Right ventricle myocardium superior (tissue), 1 donor: ENCODE results near the gene CNIH3. TPM values are rescaled to one million over a fixed set of nuclear protein-coding genes. Genes with fewer than 3 reads are reported as not detected.

Source experiments
- ATAC-seq: fragments of 200-7000 bp; cut with Tn5 transposase; one replicate; pipeline ENCODE4 v1.9.1; 2020; ENCODE audit warnings: mild to moderate bottlenecking; ENCODE audit not compliant: poor library complexity
- DNase-seq: peaks from one replicate; pipeline ENCODE4 v3.0.0-alpha.2; 2020
- intact Hi-C: fragments of 100-400 bp; cut with DNase I; formaldehyde crosslinking; loops from one replicate; pipeline ENCODE4 v1.11.2; 2022
- total RNA-seq: library from RNA; stranded (reverse); fragmentation: NEBNext Ultra II Directional; extraction: Animal tissue kit (Norgen Biotek cat#: 25700); gene quantifications from one replicate; pipeline ENCODE4 v1.2.1, GENCODE V29; 2021
- donor health status: DM: no; HTN: yes; CAD: no; lungs with severe emphysema.

CNIH3 gene
- total RNA-seq, 1 donor from 2014 or later = 1.2 TPM

DNA sequence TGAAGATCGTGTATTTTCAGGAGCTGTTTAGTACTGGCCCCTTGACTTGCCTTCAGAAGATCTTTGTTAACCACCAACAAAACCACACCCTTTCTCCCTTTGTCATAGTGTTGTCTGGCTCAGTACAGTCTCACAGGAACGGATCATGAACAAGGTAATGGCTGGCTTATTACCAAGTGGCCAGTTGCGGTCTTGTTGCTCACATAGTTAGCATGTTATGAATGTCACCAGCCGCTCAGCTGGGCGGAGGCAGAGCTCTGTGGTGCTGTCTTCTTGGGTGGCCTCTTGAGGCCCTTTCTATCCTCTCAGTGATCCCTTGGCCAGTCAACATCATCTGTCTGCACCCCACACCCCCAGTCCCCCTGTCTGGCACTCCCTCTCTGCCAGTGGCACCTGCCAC is 21.4 kb downstream of the CNIH3 start:
- no peak for DNase-seq
- ATAC-seq = no peak
- intact Hi-C loops = no loop called here

DNA sequence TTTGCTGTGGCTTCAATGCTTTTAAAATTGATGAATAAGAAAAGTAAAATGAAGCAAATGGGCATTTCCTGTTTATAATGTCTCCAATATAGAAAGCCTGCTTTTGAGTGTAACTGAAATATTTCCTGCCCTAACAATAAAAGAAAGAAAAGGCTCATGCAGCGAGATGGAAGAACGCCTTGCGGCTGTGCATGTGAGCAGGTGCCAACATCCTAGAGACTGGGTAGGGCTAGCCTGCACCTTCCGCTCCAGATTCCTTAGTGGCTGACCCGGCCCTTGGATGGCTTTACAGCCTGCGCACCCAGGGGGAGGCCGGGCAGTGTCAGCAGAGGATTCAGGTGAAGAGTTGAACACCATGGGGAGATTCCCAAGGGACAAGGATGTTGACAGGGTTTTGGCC is 21.8 kb downstream of the CNIH3 start:
- intact Hi-C loops = no loop called here
- DNase-seq (no peak), ATAC-seq (no peak)

DNA sequence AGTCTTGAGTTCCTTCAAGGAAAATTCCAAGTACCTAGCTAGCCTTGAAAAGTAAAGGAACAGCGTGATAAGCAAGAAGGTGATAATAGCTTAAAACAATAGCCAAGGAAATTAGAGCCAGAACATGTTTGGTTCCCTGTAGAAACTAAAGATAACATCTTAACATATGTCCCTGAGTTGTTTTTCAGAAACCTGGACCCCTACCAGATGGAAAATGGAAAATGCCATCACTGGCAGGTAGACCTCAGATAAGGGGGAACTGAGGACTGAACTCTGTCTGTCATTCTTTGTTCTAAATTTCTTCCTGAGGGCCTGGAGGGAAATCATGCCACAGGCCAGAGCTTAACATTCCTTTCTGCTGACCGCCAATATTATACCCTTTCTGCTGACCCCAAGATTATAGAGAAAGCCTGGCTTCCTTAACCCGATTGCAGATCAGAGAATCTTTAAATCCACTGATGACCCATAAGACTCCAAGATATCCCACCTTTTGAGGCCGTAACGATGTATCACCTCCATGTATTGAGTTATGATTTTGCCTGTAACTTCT is 23.4 kb downstream of the CNIH3 start:
- intact Hi-C loops = no loop called here
- ATAC-seq = no peak

DNA sequence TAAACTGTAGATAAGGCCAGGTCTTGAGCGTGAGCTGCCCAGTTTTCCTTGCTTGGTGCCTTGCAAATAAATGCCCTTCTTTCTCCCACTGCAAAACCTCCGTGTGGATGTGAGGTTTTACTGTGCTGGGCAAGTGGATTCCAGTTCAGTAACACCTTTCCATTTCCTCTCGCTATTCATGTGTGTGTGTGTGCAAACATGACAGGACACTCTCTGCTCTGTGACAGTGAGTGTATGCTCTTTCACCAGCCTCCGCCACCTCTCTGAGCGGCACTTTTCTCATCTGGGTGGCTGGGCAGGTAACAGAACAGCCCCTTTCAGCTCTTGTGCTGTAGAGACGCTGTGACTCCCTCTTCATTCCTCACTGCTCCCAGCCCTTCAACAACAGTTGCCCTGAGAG is 23.9 kb downstream of the CNIH3 start:
- DNase-seq (no peak), ATAC-seq (no peak)
- intact Hi-C loops = loop anchor here (5.0 kb wide), 1 partner anchor 212 kb away; no protein-coding TSS in a partner anchor

More for the DNA sequence above, 23.4 kb downstream of the CNIH3 start:
- DNase-seq = no peak

DNA sequence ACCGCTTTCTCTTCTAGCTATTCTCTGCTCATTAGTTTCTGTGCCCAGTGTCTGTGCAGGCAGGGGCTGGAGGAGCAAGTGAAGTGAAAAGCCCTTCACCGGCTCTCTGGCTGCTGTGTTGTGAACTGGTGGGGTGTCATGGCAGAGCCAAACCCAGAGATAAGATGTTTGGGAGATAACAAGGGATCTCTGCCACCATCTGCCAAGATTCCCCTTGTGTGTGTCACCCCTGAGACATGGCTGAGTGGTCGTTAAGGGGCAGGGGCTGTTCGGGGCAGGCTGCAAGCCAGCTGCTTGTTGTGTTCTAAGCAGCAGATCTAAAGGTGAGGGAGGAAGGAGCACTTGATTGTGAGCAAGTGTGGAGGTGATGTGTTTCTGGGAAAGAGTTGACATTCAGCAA is 24.5 kb downstream of the CNIH3 start:
- DNase-seq (no peak), ATAC-seq (no peak)
- intact Hi-C loops = loop anchor here (5.0 kb wide), 1 partner anchor 212 kb away; no protein-coding TSS in a partner anchor

DNA sequence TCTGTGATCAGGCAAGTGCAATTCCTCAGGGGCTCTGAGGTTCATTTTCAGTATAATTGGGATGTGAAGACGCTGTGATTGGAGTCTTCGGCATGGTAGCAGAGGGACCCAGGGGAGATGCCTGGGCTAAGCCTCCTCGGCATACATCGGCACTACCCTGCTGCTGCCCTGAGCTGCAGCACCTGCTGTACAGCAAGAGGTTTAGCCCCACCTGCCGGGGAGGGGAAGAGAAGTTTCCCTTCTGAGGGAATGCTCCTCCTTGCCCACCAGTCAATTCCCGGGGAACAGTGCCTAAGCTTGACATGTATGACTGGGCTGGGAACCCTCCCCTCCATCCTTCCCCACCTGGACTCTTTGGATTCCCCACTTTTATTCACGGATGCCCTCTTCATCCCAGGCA is 24.9 kb downstream of the CNIH3 start:
- intact Hi-C loops = loop anchor here (5.0 kb wide), 1 partner anchor 211 kb away; no protein-coding TSS in a partner anchor
- DNase-seq (no peak), ATAC-seq (no peak)

DNA sequence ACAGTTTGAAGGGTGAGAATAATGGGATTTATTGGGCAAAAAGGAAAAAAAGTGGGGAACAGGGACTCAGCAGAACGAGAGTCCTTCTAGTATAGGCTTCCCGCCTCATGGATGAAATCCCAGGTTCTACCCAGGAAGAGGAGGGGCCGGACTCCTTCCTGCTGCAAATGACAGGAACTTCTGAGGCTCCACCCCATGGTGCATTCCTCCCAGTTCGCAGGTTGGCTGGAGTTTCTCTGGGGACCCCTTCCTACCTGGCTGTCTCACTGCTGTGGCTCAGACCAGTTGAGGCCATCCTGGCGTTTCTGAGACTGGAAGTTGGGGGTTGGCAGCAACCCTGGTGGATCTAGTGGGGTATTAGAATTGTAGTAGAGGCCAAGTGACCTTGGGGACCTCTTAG is 27.5 kb downstream of the CNIH3 start:
- no peak for DNase-seq
- intact Hi-C loops = loop anchor here (5.0 kb wide), 1 partner anchor 209 kb away; no protein-coding TSS in a partner anchor
- no peak for ATAC-seq

DNA sequence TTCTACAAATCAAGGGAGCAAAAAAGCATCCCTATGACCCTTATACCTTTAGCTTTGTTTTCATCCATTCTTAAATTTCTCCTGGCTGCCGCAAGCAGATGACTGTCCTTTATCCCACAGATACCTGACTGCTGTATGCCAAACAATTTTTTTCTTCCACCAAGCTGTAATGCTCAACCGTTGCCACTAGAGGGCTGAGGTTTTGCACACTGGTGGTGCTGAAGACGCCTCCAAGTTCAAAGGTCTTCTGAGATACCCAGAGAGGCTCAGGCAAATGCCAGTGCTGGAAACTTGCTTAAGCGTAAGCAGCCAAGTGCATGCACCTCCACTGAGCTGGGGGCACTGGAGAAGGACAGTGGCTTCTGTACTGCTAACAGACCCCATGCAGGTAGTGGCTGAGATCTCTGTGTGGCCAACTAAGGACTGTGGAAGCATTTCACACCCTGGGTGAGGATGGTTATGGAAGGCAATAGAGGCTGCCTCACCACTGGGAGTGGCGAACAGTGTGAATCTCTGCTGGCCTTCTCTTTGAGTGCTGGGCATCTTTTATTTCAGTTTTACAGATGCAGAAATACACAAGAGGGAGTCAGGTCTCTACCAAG is 28.5 kb downstream of the CNIH3 start:
- intact Hi-C loops = loop anchor here (5.0 kb wide), 1 partner anchor 208 kb away; no protein-coding TSS in a partner anchor
- DNase-seq (no peak), ATAC-seq (peak; percentile 71)

DNA sequence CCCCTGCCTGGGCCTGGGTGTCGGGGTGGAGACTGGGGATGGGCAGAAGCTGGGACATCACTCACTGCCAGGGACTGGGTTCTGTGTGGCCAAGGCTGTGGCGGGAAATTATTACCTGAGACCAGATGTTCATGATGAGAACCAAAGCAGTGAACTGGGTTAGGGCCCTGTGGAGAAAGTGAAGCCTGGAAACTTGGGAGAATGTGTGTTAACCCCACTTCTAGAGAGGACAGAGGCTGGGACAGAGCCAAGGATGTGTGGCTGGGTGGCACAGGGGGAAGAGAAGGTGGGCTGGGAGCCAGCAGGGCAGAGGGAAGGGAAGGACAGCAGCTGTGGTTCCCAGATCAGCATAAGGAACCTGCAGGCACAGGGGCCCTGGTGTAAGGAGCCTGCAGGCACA is 31.3 kb downstream of the CNIH3 start:
- intact Hi-C loops = no loop called here
- no peak for ATAC-seq

DNA sequence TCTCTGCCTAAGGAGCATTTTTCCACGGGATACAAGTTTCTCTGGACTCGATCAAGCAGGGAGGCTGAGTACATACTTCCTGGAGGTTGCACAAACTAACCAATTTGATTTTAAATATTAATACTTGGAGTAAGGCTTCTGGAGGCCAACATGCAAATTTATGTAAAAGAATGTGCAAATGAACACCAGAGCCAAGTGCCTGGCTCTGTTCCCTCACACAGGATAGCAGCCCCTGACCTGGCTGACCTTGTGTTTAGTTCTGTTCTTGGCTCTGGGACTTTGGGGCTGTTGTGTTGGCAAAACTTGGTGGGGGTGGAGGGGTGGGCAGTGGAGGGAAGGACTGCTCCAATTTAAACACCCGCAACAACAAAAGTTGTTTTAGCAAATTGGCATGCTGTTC is 34.2 kb downstream of the CNIH3 start:
- ATAC-seq (no peak), DNase-seq (no peak)
- intact Hi-C loops = no loop called here

More for the DNA sequence above, 31.3 kb downstream of the CNIH3 start:
- no peak for DNase-seq

DNA sequence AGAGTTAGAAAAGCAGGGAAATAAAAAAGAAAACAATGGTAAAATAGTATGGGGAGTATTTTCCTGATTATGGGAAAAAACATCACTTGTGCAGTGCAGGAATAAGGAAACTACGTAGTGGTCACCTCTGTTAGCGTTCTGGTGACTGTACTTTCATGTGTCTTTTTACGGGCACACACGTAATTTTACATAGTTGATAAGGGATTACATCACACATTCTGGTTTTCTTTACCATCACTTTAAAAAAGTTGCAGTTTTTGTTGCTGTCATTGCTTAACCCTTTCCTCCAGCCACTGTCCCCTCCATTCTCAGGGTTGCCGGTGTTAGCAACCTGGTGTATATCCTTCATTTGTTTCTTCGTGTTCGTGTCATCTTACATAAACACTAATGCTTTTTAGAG is 35.1 kb downstream of the CNIH3 start:
- intact Hi-C loops = no loop called here
- ATAC-seq = no peak
- DNase-seq = no peak

DNA sequence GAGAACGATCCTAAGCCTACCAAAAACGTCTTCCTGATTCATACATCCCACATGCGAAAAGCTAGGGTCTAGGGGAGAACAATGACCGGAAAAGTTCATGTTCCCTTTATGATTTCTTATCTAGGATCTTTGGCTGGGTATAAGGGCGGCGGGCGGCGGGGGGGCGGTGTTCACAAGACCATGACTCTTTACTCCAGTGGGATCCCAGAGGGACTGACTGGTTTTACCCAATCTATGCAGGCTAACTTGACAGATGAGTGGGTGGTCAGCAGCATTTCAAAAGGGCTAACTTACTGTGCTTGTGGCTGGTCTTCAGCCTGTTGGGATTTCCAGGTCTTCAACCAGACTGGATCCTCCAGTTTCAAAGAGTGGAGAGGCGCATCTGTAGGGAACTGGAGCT is 40.3 kb downstream of the CNIH3 start:
- intact Hi-C loops = no loop called here
- ATAC-seq = no peak
- DNase-seq = no peak

DNA sequence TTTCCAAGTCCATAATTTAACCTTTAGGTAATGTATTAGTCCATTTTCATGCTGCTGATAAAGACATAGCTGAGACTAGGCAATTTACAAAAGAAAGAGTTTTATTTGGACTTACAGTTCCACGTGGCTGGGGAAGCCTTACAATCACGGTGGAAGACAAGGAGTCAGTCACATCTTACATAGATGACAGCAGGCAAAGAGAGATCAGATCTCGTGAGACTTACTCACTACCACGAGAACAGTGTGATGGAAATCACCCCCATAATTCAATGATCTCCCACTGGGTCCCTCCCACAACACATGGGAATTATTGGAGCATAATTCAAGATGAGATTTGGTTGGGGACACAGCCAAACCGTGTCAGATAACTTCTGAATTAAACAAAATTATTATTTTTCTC is 44.0 kb downstream of the CNIH3 start:
- intact Hi-C loops = no loop called here
- ATAC-seq (no peak), DNase-seq (no peak)

DNA sequence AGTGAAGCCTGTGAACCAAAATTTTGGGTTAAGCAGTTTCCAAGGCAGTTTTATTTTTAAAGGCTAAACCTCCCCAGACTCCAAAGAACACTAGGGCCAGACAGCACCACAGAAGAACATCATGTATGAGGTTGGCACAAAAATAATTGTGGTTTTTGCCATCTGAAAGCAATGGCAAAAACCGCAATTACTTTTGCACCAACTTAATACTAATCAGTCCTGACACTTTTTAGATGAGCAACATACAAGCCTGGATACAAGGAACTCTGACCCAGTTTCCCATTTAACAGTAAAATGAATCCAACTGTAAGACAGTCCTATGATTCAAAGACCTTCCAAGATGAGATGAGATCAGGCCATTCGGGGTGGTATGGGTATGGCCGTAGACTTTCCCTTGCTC is 46.8 kb downstream of the CNIH3 start:
- ATAC-seq = no peak
- intact Hi-C loops = no loop called here

DNA sequence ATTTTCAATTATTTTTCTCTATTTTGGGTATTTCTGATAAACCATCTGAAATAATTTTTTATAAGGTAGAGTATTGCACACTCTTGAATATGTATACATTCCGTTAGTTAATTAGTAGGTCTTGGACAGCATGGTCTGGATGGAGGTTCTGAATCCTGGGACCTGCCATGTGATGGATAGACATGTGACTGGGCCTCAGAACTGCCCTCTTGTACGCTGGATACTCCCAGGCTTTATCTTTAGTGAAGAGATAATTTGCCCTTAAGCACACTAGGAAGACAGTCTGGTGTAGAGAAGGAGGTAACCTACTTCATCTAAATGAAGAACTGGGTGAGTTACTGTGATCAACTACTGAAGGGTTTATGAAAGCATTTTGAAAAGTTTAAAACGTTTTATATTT is 48.9 kb downstream of the CNIH3 start:
- intact Hi-C loops = no loop called here
- no peak for ATAC-seq
- DNase-seq = no peak

More for the DNA sequence above, 46.8 kb downstream of the CNIH3 start:
- no peak for DNase-seq

DNA sequence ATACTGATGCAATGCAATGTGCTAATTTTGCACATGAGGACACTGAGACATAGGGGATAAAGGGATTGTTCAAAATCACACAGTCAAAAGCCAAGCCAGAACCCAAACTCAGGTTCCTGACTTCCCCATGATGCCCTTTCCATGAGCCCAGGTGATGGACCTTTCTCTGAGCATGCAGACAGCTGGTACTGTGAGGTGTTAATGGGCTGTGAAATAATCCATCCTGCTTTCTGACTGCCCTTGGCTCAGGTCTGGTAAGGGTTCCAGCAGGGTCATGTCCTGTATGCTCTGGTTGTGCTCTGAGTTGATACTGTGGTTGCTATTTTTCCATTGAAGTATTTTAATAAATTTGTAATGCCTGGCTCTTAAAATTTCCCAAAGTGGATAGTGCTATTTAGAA is 50.0 kb downstream of the CNIH3 start:
- no peak for ATAC-seq
- DNase-seq = no peak
- intact Hi-C loops = no loop called here

DNA sequence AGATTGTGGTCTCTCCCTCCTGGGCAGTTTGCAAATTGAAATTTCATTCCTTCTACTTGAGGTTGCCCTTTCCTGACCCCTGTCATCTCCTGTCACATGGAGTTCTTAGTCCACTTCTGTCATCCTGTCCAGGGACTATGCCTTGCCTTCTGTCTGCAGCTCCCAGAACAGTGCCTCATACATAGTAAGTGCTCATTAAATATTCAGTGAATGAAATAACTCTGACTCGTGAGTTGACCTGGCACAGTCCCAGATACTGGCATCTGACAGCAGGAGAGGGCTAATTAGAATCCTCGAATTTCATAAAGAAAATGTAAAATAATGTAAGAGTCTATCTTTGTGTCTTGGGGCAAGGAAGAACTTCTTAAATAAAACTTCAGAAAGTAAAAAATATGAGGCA is 50.8 kb downstream of the CNIH3 start:
- ATAC-seq (no peak), DNase-seq (no peak)
- intact Hi-C loops = no loop called here

DNA sequence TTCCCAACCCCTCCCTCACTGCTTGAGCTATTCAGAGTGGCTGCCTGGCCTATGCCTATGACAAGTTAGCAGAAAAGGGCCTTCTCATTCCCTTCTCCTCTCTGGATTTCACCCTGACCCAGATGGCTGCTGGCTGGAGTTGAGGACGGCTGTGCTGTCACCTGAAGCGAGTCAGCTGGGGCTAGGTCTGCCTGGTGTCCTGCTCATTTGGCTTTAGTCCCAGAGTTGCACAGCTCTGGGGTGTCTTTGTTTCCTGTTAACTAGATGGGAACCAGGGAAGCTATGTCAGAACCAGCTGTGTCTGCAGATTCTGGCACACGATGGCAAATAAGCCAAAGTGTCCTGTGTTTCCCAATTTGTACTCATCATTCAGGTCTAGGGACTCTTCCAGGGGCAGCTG is 52.9 kb downstream of the CNIH3 start:
- ATAC-seq (peak; percentile 31), DNase-seq (no peak)
- intact Hi-C loops = no loop called here

DNA sequence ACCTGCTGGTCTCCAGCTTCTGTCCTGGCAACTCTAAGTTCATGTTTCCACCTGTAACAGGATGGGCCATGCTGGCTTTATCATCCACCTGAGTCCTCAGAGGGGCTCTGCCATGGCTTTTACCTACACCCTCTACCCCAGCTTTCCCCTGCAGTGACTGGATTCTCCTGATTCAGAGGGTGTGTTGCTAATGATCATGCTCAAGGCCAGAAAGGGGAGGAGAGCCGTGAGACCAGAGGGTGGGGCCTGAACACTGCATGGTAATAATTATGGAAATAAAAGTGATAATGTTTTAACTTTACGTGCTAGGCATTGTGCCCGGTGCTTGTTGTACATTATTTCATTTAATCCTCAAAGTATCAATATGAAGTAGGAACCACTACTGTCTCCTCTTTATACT is 53.3 kb downstream of the CNIH3 start:
- intact Hi-C loops = no loop called here
- DNase-seq (no peak), ATAC-seq (no peak)

DNA sequence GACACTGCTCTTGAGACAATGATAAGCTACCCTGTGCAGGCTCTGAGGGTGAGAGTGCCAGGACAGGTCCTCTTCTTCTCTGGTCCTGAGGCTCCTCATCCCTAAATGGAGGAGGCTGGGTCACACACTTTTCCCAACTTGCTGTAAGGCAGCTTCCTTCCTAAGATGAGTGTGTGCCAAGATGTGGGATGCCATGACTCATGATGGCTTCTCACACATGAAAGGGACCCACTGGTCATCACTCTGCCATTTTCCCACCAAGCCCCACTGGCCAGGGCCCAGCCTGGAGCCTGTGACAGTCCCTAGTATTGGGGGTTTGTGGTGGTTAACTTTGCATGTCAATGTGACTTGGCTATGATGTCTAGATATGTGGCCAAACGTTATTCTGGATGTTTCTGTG is 54.4 kb downstream of the CNIH3 start:
- no peak for ATAC-seq
- intact Hi-C loops = no loop called here
- DNase-seq = no peak

DNA sequence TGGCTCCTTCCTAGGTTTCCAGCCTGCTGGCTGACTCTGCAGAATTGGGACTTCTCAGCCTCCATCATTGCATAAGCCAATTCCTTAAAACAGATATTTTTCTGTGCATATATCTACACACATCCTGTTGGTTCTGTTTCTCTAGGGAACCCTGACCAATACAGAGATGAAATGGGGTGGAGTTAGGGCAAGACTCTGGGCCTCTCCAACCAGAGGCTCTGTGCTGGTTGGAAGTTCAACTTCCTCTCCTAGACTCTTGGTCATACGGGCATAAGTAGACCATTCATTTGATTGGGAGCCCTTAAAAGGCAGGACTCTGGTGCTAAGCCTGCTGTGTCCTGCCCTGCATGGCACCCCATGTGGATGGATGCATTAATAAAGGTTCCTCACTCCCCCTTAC is 55.0 kb downstream of the CNIH3 start:
- ATAC-seq (no peak), DNase-seq (no peak)
- intact Hi-C loops = no loop called here
